ENCODE results near the gene FLVCR1.
"Not testable (repeated sequence)": the region's sequence is repeated elsewhere in the genome, so short reads cannot be mapped to it uniquely, and the experiment has no call there.

Gene FLVCR1

DNA sequence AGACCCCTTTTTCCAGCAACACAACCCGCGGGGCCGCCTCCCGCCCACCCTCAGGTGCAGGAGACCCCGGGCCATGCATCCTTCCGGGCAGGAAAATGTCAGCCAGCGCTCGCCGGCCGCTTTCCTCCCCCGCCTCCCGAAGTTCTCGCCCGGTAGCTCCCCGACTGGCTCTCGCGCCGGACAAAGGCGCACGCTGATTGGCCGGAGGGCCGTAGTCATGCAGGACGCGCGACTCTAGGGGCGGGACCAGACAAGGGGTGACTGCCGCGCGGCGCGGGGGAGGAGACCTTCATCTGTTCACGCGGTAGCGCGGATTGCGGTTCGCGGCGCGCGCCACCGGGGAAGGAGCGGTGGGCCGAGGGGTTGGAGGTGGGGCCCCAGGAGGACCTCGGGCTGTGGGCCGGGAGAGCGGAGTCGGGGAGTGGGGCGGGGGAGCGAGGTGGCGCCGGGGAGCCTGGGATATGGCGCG, at the start of gene FLVCR1:
TSS of gene FLVCR1 (plus strand) at position 284 of the 469 bp plus-strand sequence. CDS start at position 462, 178 bp downstream.
- peak; percentile 92 for DNase-seq (ENCODE audit: low read depth)

DNA sequence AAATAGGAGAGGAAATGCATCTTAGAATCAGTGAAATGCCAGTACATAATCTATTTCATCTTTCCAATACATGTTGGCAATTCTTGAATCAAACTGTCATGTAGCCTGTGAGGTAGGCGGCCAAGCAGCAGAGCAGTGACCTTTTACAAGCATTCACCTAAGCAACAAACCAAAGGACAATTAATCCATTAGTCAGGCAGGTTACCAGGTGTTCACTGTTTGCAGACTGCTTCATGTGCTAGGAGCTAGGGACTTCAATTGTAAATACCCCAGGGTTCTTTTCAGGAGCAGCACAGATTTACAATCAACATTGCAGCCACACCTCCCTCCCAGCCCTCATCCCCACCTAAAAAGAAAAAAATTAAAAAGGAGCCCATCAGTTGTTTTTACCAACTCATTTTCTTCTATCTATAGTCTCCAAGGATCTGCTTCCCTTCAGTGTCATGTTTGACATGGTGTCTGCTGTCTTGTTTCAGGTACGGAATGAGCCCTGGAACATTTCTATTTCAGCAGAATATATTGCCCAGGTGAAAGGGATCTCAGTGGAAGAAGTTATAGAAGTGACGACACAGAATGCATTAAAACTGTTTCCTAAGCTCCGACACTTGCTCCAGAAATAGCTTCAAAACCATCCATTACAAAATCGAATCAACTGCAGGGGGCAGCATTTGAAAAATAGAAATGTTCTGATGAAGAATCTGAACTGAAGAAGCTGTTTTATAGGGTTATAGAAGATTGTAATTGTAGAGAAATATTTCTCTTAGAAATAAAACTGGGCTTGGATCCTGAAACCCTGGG, 43.3 kb upstream of the FLVCR1 start:
- DNase-seq (ENCODE audit: low read depth): peak; percentile 3

- DNase-seq (ENCODE audit: low read depth): no peak
These were observed 41.4 kb upstream of the FLVCR1 start for GRCh38 chr1:212816567-212817278.

- no peak for DNase-seq (ENCODE audit: low read depth)
These were observed 38.3 kb upstream of the FLVCR1 start for GRCh38 chr1:212819726-212820125.

GRCh38 chr1:212820969-212821368, 37.1 kb upstream of the FLVCR1 start:
- DNase-seq (ENCODE audit: low read depth): no peak

DNA sequence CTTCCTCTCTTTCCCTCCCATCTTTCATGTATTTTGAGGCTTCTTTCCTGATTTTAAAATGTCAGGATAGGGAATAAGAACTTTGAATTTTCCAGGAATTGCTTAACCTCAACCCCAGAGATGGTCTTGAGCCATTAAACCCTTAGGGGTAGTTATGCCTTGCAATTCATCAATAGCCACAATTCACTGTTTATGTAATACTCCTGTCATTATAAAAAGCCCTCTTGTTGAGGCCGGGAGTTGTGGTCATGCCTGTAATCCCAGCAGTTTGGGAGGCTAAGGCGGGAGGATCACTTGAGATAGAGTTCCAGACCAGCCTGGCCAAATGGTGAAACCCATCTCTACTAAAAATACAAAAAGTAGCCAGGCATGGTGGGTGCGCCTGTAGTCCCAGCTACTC, 35.1 kb upstream of the FLVCR1 start:
- no peak for DNase-seq (ENCODE audit: low read depth)

DNA sequence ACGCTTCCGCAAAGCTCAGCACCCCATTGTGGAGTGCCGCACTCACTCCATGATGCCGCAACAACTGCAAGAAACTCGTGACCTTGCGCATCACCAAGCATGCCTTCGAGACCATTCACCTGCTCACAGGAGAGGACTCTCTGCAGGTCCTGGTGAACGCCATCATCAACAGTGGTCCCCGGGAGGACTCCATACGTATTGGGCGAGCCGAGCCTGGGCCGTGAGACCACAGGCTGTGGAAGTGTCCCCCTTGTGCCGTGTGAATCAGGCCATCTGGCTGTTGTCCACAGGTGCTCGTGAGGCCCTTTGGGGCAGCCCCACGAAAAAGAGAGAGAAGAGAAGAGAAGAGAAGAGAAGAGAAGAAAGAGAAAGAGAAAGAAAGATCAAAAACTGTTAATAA, 33.9 kb upstream of the FLVCR1 start:
- DNase-seq (ENCODE audit: low read depth): no peak

- DNase-seq (ENCODE audit: low read depth): no peak
These were observed 32.1 kb upstream of the FLVCR1 start for GRCh38 chr1:212825798-212826452.

GRCh38 chr1:212827171-212827776, 30.8 kb upstream of the FLVCR1 start:
- DNase-seq (ENCODE audit: low read depth): no peak

DNA sequence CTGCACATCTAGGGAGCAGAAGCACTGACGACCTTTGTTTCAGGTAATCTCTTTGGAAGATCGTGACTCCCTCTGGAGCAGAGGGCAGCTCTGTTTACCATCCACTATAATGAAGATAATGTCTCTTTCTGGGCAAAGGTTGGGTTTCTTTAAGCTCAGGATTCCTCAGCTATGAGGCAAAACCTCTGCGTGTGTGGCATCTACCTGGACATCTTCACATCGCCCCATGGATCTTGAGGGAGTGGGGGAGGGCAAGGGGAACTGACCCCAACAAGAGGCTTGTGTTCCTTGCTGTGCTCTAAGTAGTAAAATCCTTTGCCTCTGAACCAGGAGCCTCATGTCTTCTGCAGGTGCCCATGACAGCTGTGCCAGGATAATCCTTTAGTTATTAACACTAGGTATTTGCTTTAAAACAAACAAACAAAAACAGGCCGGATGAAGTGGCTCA, 30.2 kb upstream of the FLVCR1 start:
- DNase-seq (ENCODE audit: low read depth): no peak

- DNase-seq (ENCODE audit: low read depth): no peak
These were observed 29.7 kb upstream of the FLVCR1 start for GRCh38 chr1:212828395-212828794.

DNA sequence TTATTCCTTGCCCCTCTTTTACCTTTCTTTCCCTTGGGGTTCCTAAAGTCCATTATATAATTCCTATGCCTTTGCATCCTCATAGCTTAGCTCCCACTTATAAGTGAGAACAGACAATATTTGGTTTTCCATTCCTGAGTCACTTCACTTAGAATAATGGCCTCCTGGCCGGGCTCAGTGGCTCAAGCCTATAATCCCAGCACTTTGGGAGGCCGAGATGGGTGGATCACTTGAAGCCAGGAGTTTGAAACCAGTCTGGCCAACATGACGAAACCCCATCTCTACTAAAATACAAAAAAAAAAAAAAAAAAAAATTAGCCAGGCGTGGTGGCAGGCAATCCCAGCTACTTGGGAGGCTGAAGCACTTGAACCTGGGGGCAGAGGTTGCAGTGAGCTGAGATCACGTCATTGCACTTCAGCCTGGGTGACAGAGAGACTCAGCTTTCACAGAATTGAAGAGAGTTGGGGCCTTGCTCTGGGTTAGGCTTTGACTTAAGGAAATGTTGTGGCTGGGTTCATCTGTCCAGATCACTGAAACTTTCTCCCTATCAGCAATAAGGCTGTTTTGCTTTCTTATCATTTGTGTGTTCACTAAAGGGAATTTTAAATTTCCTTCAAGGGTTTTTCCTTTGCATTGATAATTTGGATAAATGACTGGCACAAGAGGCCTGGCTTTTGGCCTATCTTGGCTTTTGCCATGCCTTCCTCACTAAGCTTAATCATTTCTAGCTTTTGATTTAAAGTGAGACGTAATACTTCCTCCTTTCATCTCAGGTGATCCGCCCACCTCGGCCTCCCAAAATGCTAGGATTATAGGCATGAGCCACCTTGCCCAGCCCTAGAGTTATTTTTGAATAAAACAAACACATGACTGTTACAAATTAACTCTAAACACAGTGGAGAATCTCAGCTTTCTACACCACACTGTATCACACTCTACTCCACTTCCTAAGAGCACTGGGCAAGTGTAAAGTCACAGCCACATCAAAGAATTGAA, 24.6 kb upstream of the FLVCR1 start:
- not testable (repeated sequence) for DNase-seq (ENCODE audit: low read depth)

DNA sequence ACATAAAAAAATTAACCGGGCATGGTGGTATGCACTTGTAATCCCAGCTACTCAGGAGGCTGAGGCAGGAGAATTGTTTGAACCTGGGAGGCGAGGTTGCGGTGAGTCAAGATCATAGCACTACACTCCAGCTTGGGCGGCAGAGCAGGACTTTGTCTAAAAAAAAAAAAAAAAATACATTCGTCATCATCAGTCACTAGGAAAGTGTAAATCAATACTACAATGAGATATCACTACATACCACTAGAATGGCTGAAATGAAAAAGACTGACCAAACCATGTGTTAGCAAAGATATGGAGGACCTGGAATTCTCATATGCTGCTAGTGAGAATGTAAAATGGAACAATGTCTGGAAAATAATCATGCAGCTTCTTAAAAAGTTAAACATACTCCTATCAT, 19.9 kb upstream of the FLVCR1 start:
- no peak for DNase-seq (ENCODE audit: low read depth)

- DNase-seq (ENCODE audit: low read depth): not testable (repeated sequence)
These were observed 13.6 kb upstream of the FLVCR1 start for GRCh38 chr1:212844521-212844920.

GRCh38 chr1:212847549-212847948, 10.5 kb upstream of the FLVCR1 start, which contains the start of gene SPATA45:
SPATA45 (minus strand) TSS chr1:212847649; CDS start chr1:212836149, 11,500 bp downstream.
- DNase-seq (ENCODE audit: low read depth): no peak

DNA sequence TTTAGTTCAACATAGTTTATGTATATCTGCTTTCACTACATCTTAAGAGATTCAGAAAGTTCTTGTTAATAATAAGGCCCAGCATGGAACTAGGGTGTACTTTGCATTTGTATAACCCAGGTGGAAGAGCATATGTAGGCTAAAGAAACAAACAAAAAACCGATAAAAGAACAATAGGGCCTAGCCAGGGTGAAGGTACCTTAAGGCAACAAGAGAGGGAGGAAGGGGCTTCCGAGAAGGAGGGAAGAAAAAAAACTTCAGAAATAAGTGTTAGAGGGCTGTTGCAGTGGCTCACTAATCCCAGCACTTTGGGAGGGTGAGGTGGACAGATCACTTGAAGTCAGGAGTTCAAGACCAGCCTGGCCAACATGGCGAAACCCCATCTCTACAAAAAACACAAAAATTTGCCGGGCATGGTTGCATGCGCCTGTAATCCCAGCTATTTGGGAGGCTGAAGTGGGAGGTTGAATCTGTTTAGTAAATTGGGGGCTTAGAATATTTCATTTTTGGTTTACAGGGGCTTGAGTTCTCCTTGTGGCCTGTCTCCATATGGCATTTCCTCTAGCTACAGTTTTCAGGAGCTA, 5.9 kb upstream of the FLVCR1 start:
- no peak for DNase-seq (ENCODE audit: low read depth)

- no peak for DNase-seq (ENCODE audit: low read depth)
These were observed 4.4 kb upstream of the FLVCR1 start for GRCh38 chr1:212853658-212854057.

- DNase-seq (ENCODE audit: low read depth): no peak
These were observed 1.3 kb upstream of the FLVCR1 start for GRCh38 chr1:212856755-212857154.

GRCh38 chr1:212858461-212859265, 588 bp downstream of the FLVCR1 start:
- DNase-seq (ENCODE audit: low read depth): peak; percentile 6

All from stromal cell of bone marrow (primary cell).